Dedifferentiated amniotic fluid mesenchymal stem cell (primary cell): ENCODE results near the gene SLC4A1AP.
"Not testable (repeated sequence)": the region's sequence is repeated elsewhere in the genome, so short reads cannot be mapped to it uniquely, and the experiment has no call there.

ENCODE experiments used
- DNase-seq: peaks from one replicate; pipeline ENCODE4 v3.0.0-alpha.2; 2016; ENCODE audit errors: extremely low spot score

The SLC4A1AP gene

GRCh38 chr2:27651056-27651455 is 12.6 kb upstream of the SLC4A1AP start:
- no peak for DNase-seq

GRCh38 chr2:27652341-27652740 is 11.3 kb upstream of the SLC4A1AP start:
- no peak for DNase-seq

- no peak for DNase-seq
These were observed 10.9 kb upstream of the SLC4A1AP start for GRCh38 chr2:27652790-27653189.

- DNase-seq, result no peak
These were observed 10.3 kb upstream of the SLC4A1AP start for GRCh38 chr2:27653397-27653796.

- no peak for DNase-seq
These were observed 8.3 kb upstream of the SLC4A1AP start for GRCh38 chr2:27655155-27655951.

- no peak for DNase-seq
These were observed 2.3 kb upstream of the SLC4A1AP start for GRCh38 chr2:27661371-27661770.

- no peak for DNase-seq
These were observed 475 bp downstream of the SLC4A1AP start for GRCh38 chr2:27664154-27664574.

- DNase-seq, result no peak
These were observed 1.1 kb downstream of the SLC4A1AP start for GRCh38 chr2:27664622-27665363.

- DNase-seq, result no peak
These were observed 3.8 kb downstream of the SLC4A1AP start for GRCh38 chr2:27667446-27667845.

- DNase-seq, result no peak
These were observed 7.5 kb downstream of the SLC4A1AP start for GRCh38 chr2:27671235-27671634.

- DNase-seq, result no peak
These were observed 9.2 kb downstream of the SLC4A1AP start for GRCh38 chr2:27672723-27673486.

GRCh38 chr2:27680571-27680970 is 16.9 kb downstream of the SLC4A1AP start:
- no peak for DNase-seq

- peak; percentile 26 for DNase-seq
These were observed 18.2 kb downstream of the SLC4A1AP start for GRCh38 chr2:27681841-27682240.

- peak; percentile 85 for DNase-seq
These were observed 18.7 kb downstream of the SLC4A1AP start for GRCh38 chr2:27682334-27682771.

- DNase-seq, result peak; percentile 93
These were observed 19.8 kb downstream of the SLC4A1AP start for GRCh38 chr2:27683390-27684071.

- DNase-seq, result not testable (repeated sequence)
These were observed 21.3 kb downstream of the SLC4A1AP start for GRCh38 chr2:27685006-27685405.

GRCh38 chr2:27685577-27685976 is 21.9 kb downstream of the SLC4A1AP start:
- DNase-seq, result no peak

- no peak for DNase-seq
These were observed 23.5 kb downstream of the SLC4A1AP start for GRCh38 chr2:27687232-27687631.

GRCh38 chr2:27689424-27689823 is 25.7 kb downstream of the SLC4A1AP start:
- no peak for DNase-seq

- no peak for DNase-seq
These were observed 26.4 kb downstream of the SLC4A1AP start for GRCh38 chr2:27690052-27690451.

GRCh38 chr2:27697660-27698059 is 34.0 kb downstream of the SLC4A1AP start:
- no peak for DNase-seq

GRCh38 chr2:27701676-27702075 is 38.0 kb downstream of the SLC4A1AP start:
- DNase-seq, result no peak
